Measurements from ENCODE around the gene REEP2. TPM values are rescaled to one million over a fixed set of nuclear protein-coding genes. Genes with fewer than 3 reads are reported as not detected.

The REEP2 gene
- polyA plus RNA-seq, 1 of the 3 experiments (the other 2 are of a cell fraction) = 31.2 TPM

DNA sequence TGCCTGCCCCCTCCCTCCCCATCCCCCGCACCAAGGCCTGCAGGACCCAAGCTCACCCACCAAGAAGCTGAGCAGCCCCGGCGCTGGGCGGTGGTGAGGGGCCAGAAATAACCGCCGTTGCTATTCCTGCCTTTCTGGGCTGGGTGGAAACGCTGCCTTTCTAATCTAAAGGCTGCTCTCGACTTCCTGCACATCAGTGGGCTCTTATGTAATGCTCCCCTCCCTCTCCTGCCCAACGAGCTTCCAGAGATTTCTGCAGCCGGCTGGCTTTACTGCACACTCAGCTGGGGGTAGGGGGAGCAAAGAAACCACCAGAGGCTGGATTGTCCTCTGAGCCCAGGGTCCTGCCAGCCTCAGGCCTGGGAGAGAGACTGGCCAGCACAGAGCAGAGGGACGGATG, 19.5 kb downstream of the REEP2 start:
- ChIA-PET POLR2A (no interaction called here), CTCF (interaction anchor here (0.9 to 11.7 kb wide), 3 partner anchors 9 to 45 kb away, joined by 3 to 131 read pairs (median 51); no protein-coding TSS in a partner anchor)
- Histone ChIP-seq H3K4me3 (ENCODE audit: low read depth in 2 of 2, low read length in 1 of 2) (no peak overlapping the region), H4K20me1 (ENCODE audit: insufficient read depth) (no peaks in the 10 kb centered on the region), H3K79me2 (ENCODE audit: insufficient read depth) (no peaks in the 10 kb centered on the region), H3K27me3 (ENCODE audit: insufficient read depth) (no peaks in the 10 kb centered on the region), H3K27ac (ENCODE audit: low read depth in 2 of 2, low read length in 1 of 2) (no peak overlapping the region), H3K36me3 (replicated peaks in 1 of 2; ENCODE audit: control insufficient read depth in 1 of 2, insufficient read depth in 2 of 2, low read length in 1 of 2) (no peaks in the 10 kb centered on the region), H3K9me2 (no peaks in the 10 kb centered on the region), H3K9me3 (no peaks in the 10 kb centered on the region), H3F3A (replicated peaks; ENCODE audit: insufficient read depth) (no peaks in the 10 kb centered on the region), H3K4me1 (ENCODE audit: control insufficient read depth in 1 of 2, insufficient read depth in 2 of 2, low read depth in 1 of 2, low read length in 1 of 2) (peaks cover 0 to 3% of the 10 kb centered on the region in 2 experiments; a peak in 1 of 4 replicates), H3K9ac (no peak overlapping the region), H3K4me2 (no peak overlapping the region), H2AFZ (ENCODE audit: low read depth) (no peak overlapping the region)
- TF ChIP-seq RFX5 (IDR thresholded peaks at IDR 0.05; ENCODE audit: low read length) (no peak), TCF12 (IDR thresholded peaks at IDR 0.05) (no peak), USF2 (IDR thresholded peaks at IDR 0.05; ENCODE audit: borderline replicate concordance, low read depth, low read length) (no peak), ELF1 (IDR thresholded peaks at IDR 0.05) (no peak), JUND (IDR thresholded peaks at IDR 0.05) (no peak), RCOR1 (IDR thresholded peaks at IDR 0.05; ENCODE audit: low read length) (no peak), NRF1 (IDR thresholded peaks at IDR 0.05; ENCODE audit: low read depth, low read length) (no peak), SMC3 (IDR thresholded peaks at IDR 0.05; ENCODE audit: low read depth, low read length) (no peak)
- TF ChIP-seq, protein P1, sequence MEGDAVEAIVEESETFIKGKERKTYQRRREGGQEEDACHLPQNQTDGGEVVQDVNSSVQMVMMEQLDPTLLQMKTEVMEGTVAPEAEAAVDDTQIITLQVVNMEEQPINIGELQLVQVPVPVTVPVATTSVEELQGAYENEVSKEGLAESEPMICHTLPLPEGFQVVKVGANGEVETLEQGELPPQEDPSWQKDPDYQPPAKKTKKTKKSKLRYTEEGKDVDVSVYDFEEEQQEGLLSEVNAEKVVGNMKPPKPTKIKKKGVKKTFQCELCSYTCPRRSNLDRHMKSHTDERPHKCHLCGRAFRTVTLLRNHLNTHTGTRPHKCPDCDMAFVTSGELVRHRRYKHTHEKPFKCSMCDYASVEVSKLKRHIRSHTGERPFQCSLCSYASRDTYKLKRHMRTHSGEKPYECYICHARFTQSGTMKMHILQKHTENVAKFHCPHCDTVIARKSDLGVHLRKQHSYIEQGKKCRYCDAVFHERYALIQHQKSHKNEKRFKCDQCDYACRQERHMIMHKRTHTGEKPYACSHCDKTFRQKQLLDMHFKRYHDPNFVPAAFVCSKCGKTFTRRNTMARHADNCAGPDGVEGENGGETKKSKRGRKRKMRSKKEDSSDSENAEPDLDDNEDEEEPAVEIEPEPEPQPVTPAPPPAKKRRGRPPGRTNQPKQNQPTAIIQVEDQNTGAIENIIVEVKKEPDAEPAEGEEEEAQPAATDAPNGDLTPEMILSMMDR (IDR thresholded peaks at IDR 0.05) = no peak
- no peak for DNase-seq
- WGBS (ENCODE audit: low lambda C conversion rate) = 60% methylated on average over 3 of the region's 11 CpGs

DNA sequence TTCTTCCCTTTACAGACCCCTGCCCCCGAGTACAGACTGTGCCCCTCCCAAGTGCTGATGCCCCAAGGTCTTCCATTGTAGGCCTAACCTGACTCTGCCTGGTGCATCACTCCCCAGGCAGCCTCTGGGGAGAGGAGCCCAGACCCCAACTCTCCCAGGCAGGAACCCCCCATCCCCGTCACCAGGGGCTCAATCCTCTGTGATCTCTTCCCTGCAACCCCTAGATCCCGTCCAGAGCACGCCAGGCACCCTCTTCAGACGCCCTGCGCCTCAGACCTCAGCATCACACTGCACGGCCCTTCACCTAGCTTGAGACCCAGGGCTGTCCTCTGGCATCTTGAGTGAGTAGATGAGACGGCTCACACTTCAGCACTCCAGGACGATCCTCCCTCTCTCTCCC, 20.0 kb downstream of the REEP2 start:
- H3K9me3 ChIP-seq = no peaks in the 10 kb centered on the region
- WGBS (ENCODE audit: low lambda C conversion rate) = 69% methylated on average over 9 of the region's 9 CpGs
- H3K9ac ChIP-seq = no peak overlapping the region
- H3K4me2 ChIP-seq = no peak overlapping the region
- no peak overlapping the region for H3K4me3 ChIP-seq (ENCODE audit: low read depth in 2 of 2, low read length in 1 of 2)
- no peaks in the 10 kb centered on the region for H3K9me2 ChIP-seq
- H3K27me3 ChIP-seq (ENCODE audit: insufficient read depth) = no peaks in the 10 kb centered on the region
- peaks cover 0 to 6% of the 10 kb centered on the region in 2 experiments; a peak in 1 of 4 replicates for H3K4me1 ChIP-seq (ENCODE audit: control insufficient read depth in 1 of 2, insufficient read depth in 2 of 2, low read depth in 1 of 2, low read length in 1 of 2)
- H3F3A ChIP-seq (replicated peaks; ENCODE audit: insufficient read depth) = no peaks in the 10 kb centered on the region
- POLR2A ChIA-PET = no interaction called here
- H4K20me1 ChIP-seq (ENCODE audit: insufficient read depth) = no peaks in the 10 kb centered on the region
- H3K79me2 ChIP-seq (ENCODE audit: insufficient read depth) = no peaks in the 10 kb centered on the region
- no peak overlapping the region for H3K27ac ChIP-seq (ENCODE audit: low read depth in 2 of 2, low read length in 1 of 2)
- CTCF ChIA-PET = interaction anchor here (8.7 to 11.7 kb wide), 2 partner anchors 9 to 41 kb away, joined by 131 to 196 read pairs; no protein-coding TSS in a partner anchor
- H2AFZ ChIP-seq (ENCODE audit: low read depth) = no peak overlapping the region
- no peak for DNase-seq
- H3K36me3 ChIP-seq (replicated peaks in 1 of 2; ENCODE audit: control insufficient read depth in 1 of 2, insufficient read depth in 2 of 2, low read length in 1 of 2) = no peaks in the 10 kb centered on the region
- no peak for TF ChIP-seq EZH2phosphoT487 (IDR thresholded peaks at IDR 0.05; ENCODE audit: borderline replicate concordance, low read depth)
- TF ChIP-seq, protein P1 (IDR thresholded peaks at IDR 0.05) = no peak
- no peak for TF ChIP-seq JUND (IDR thresholded peaks at IDR 0.05)
- TF ChIP-seq TAF1 (IDR thresholded peaks at IDR 0.05; ENCODE audit: borderline replicate concordance, low read depth, low read length) = no peak
- no peak for TF ChIP-seq SIN3A (IDR thresholded peaks at IDR 0.05; ENCODE audit: borderline replicate concordance, low read depth, low read length)
- no peak for TF ChIP-seq YY1 (IDR thresholded peaks at IDR 0.05; ENCODE audit: low read depth)
- TF ChIP-seq, protein P2, sequence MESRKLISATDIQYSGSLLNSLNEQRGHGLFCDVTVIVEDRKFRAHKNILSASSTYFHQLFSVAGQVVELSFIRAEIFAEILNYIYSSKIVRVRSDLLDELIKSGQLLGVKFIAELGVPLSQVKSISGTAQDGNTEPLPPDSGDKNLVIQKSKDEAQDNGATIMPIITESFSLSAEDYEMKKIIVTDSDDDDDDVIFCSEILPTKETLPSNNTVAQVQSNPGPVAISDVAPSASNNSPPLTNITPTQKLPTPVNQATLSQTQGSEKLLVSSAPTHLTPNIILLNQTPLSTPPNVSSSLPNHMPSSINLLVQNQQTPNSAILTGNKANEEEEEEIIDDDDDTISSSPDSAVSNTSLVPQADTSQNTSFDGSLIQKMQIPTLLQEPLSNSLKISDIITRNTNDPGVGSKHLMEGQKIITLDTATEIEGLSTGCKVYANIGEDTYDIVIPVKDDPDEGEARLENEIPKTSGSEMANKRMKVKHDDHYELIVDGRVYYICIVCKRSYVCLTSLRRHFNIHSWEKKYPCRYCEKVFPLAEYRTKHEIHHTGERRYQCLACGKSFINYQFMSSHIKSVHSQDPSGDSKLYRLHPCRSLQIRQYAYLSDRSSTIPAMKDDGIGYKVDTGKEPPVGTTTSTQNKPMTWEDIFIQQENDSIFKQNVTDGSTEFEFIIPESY (IDR thresholded peaks at IDR 0.05; ENCODE audit: borderline replicate concordance, low read depth) = no peak
- TF ChIP-seq REST (IDR thresholded peaks at IDR 0.05; ENCODE audit: low read depth, low read length) = no peak
- TF ChIP-seq FOSL2 (IDR thresholded peaks at IDR 0.05; ENCODE audit: borderline replicate concordance, low read depth) = no peak
- TF ChIP-seq GATA2 (CRISPR knock-in tag; IDR thresholded peaks at IDR 0.05) = no peak
- TF ChIP-seq ELF1 (IDR thresholded peaks at IDR 0.05) = no peak
- TF ChIP-seq NRF1 (IDR thresholded peaks at IDR 0.05; ENCODE audit: low read depth, low read length) = no peak
